CD1c-positive myeloid dendritic cell (primary cell): ENCODE data around the gene NMRK1.

Source experiments
- DNase-seq: peaks from one replicate; pipeline ENCODE4 v3.0.0-alpha.2; 2016; ENCODE audit errors: extremely low spot score

The NMRK1 gene

DNA sequence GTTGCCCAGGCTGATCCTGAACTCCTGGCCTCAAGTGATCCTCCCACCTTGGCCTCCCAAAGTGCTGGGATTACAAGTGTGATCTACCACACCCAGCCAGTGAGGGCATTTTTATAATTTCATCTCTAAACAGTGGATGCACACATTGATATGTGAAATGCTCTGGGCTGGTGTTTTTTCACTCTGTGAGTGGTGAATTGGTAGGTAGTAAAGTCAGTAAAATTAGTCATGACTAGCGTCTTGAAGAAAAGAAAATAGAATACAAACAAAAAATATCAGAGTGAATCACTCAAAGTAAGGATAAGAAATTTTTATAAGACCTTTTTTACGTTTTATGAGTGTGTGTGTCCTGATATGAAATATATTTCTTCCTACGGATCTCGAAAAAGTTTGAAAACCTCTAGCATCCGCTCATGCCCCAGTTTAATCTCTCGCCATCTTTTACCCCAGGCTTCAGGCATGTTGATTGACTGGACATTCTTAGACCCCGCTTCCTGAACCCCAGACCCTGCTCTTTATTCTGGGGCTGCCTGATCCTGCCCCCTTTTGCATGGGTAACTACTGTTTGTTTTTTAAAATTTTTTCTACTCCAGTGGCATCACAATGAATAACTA lies 14.3 kb upstream of the NMRK1 start:
- DNase-seq, result no peak

DNA sequence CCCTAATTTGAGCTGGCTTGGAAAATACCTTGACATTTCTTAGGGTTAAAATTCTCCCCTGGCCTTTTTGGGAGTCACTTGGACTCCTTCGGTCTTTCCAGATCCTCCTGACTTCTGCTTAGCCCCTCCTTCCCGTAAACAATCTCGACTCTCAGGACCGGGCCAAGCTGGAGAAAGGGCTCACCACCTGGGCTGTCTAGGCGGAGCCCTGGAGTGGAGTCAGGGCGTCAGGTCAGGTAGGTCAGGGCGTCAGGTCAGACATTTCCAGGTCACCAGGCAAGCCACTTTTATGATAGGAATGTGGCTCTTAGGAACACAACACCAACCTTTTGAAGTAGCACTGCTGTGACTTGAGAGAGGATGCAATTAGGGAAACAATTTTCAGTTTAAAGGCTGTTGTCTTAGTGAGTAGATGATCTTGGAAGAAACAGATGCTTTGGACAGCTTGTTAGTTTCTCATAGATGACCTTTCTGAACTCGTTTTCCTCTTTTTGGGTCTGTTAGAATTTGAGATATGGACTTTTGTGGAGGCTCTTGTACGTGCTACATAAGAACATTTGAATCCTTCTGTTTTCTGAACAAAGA lies 13.1 kb upstream of the NMRK1 start:
- DNase-seq, result no peak

DNA sequence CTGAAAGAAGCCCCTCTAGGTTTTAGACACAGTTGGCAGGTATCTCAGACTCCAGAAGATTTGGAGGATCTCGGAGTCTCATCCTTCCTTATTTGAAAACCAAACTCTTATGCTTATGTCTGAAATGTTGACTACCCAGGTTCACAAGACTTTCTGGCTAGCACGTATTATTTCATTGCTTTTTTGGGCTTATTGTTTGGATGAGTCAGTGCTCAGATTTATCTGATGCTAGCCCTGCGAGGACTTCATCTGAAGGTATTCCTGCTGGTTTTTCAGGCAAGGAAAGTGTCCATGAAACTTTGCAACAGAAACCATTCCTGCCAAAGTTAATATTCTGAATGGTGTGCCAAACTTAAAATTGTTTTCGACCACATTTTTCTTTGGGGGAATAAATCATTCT lies 8.8 kb upstream of the NMRK1 start:
- no peak for DNase-seq

DNA sequence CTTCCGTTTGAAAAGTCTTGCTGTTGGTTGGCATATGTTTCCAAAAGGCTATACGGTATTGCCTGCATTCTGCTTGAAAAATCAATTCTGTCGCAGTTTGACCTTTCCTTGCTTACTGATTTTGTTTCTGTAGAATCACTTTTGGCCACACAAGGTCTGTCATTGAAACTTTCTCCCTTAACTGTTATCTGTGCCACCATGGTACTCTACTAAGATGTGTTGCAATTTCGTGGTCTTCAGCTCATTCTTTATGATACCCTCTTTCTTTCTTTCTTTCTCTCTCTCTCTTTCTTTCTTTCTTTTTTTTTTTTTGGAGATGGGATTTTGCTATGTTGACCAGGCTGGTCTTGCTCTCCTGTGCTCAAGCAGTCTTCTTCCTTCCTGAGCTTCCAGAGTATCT lies 4.8 kb upstream of the NMRK1 start:
- no peak for DNase-seq

DNA sequence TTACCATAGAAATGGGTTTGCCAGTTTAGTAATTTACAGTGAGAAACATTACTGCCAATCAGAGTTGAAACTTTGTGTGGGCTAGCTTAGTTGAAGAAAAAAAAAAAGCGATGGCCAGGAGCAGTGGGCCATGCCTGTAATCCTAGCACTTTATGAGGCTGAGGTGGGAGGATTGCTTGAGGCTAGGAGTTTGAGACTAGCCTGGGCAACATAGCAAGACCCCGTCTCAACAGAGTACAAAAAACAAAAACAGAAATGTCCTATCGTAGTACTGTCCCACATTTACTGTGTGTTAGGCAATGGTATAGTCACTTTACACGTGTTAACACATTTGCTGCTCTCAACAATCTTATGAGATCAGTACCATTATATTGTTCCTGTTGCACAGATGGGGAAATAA lies 2.6 kb upstream of the NMRK1 start:
- no peak for DNase-seq

DNA sequence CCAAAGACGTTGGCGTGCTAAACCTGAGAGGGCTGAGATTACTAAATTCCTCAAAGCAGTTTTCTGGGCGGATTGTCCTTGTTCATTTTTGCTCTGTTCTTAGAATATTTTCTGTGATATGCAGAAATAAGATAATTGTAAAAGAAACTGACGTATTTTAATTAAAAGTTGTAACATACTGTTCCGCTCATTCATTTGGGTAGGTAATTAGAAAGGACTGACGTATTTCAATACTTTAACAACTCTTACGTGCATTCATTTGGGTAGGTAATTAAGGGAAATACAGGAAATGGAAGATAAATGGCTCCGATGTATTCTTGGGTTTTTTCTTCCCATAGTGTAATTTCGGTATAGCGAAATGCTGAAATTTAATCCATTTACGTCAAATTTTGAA lies 1.4 kb upstream of the NMRK1 start:
- no peak for DNase-seq

DNA sequence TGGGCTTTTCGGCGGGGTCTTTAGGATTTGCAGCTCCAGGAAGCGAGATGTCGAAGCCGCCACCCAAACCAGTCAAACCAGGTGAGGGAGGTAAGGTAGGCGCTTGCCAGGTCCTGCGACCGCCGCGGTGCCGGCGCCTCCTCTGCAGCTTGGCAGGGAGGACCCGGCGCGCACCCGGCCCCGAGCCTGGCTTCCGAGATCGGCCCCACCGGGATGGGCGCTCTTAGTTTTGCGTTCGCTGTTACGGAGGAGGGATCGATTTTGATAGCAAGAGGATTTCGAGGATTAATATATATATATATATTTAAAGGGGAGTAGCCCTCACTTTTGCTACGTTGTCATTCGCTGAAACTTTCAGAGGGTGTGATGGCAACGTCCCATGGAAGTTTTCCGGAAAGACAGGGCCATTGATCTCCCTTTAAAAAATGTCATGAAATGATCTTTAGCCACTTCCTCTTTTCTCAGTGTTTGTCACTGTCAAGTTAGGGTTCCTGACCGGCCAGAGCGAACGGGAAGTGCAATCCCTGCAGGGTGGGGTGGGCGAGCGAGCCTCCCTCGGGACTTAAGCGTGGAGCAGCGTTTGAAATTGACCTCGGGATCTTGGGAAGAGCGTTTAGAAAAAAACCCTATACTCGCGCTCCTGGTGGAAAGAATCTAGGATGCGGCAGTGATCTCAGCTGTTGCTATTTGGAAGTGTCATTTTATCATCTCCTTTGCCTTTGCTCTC lies 854 bp upstream of the NMRK1 start:
- DNase-seq, result peak; percentile 92

DNA sequence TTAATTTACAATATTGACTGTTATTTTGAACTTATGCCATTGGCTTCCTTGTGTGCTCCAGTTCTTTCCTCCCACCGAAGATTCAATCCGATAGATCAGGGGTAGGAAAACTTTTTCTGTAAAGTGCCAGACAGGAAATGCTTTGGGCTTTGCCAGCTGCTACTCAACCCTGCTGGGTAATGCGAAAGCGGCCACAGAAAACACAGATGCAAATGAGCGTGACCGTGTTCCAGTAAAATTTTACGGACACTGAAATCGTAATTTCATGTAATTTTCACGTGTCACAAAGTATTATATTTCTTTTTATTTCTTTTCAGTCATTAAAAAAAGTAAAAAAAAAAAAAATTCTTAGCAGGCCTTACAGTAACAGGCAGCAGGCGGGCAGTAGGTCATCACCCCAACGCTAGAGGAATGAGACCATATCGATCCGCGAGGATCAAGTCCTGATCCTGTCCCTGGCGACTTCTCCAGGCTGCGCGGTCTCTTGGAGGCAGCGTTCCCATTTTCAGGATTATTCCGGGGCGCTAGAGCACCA lies 599 bp downstream of the NMRK1 start:
- DNase-seq, result peak; percentile 39

DNA sequence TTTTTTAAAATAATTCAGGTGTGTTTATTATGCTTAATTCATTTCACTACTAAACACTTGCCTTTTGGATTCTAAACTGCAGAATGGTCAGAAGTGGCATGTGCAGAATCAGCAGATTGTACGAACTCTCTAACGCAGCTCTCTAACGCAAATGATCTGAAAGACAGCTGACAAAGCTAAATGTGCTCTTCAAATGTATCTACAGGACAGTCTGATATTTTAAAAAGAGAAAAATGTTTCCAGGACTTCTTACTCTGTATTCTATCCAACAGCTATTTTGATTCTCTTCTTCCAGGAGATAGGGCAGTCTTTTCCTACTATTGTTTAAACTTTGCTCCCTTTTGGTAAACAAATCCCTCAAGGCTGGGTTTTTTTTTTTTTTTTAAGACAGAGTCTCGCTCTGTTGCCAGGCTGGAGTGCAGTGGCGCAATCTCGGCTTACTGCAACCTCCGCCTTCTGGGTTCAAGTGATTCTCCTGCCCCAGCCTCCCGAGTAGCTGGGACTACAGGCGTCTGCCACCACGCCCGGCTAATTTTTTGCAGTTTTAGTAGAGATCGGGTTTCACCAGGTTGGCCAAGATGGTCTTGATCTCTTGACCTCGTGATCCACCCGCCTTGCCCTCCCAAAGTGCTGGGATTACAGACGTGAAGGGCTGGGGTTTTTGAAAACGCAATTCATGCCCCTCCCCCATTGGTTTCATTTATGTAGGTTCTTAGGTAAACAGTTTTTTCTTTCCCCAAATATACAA lies 1.2 kb downstream of the NMRK1 start:
- DNase-seq, result no peak

DNA sequence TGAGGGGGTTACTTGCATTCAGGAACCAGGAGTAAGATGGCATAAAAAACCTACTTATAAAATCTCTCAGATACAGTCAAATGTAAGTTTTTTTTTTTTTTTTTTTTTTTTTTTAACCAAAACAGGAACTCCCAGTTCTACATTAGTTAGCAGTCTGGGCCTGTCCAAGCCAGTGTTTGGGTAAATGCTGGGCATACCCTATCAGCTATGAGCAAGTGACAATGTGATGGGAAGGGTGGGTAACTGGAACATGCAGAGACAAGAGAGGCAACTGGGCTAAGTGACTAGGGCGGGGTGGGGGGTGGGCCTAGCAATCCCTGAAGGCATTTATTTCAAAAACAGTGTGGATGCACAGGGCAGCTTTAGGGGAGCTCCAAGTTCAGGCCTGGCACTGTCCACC lies 2.3 kb downstream of the NMRK1 start:
- no peak for DNase-seq

DNA sequence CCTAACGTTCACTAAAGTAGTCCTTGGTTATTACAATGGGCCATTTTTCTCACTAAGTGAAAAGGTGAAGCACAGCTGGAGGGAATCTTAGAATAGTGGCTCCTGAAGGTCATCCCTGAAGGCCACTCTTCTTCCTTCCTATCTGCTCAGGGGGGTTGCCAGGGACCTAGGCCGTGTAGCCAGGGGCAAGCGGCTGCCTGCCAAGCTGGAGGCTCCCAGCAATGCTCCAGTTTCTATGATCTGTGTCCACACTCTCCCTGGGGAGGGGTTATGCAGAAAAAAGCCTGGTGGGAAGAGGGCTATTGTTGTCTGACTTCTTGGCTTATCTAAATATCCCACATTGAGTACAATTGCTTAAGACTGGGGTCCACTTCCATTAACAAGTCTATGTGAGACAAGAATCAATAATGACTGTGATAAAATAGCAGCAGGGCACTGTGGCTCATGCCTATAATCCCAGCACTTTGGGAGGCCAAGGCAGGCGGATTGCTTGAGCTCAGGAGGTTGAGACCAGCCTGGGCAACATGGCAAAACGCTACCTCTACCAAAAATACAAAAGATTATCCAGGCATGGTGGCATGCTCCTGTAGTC lies 3.8 kb downstream of the NMRK1 start:
- DNase-seq, result no peak

DNA sequence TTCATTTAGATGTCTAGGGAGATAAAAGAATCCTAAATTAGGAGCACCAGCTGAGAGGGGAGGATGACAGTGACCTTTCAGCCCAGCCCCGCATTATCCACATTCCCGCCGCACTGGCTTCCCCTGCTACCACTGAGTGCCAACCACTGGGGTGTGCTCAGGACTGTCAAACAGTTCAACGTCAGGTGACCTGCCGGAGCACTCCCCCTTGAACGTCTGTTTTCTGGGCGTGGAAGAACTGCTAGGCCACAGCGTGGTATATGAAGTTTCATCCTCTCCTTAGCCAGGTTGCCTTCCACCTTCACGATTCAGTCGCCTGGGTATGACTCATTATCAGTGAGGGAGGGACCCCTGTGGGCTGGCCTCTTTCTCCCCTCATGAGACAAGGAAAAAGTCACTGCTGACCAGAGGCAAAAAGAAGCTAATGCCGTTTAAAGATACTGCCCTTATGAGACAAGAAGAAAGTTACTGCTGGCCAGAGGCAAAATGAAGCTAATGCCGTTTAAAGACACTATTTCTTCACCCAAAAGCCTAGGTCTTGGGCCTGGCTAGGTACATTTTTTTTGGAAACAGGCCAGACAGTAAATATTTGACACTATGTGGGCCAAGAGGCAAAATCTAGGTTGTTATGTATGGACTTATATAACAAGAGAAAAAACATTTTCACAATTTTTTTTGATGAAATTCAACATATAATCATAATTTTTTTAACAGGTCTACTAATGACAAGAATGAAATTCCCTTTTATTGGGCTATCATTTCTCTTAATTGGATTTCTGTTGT lies 4.6 kb downstream of the NMRK1 start:
- no peak for DNase-seq

DNA sequence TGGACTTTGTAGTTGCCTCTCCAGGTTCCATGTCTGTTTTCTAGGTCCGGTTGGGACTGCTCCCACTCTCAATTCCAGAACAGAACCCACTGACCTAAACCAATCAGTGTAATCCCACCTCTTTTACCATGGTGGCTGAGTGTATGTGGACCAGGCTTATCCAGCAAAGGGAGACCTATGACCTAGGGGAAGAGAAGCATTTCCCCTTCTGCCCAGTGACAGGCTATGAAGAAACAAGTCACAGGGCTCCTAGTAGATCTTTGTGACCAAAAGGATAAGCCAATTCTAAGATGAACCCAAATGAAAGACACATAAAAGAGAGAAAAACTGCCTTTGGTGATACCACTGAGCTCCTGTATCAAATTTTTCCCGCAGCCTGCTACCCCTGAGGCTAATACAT lies 6.3 kb downstream of the NMRK1 start:
- no peak for DNase-seq

DNA sequence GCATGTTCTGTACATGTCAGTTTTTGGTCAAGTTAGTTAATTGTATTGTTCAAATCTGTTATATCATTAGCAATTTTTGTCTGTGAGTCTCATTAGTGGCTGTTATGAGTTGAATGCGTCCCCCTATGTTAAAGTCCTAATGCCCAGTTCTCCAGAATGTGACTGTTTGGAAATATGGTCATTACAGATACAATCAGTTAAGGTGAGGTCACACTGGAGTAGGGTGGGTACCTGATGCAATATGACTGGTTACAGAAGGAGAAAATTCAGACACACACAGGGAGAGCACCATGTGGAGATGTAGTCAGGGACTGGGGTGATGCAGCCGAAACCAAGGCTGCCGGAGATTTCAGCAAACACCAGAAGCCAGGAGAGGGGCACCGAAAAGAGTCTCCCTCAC lies 15.1 kb downstream of the NMRK1 start:
- DNase-seq, result no peak

DNA sequence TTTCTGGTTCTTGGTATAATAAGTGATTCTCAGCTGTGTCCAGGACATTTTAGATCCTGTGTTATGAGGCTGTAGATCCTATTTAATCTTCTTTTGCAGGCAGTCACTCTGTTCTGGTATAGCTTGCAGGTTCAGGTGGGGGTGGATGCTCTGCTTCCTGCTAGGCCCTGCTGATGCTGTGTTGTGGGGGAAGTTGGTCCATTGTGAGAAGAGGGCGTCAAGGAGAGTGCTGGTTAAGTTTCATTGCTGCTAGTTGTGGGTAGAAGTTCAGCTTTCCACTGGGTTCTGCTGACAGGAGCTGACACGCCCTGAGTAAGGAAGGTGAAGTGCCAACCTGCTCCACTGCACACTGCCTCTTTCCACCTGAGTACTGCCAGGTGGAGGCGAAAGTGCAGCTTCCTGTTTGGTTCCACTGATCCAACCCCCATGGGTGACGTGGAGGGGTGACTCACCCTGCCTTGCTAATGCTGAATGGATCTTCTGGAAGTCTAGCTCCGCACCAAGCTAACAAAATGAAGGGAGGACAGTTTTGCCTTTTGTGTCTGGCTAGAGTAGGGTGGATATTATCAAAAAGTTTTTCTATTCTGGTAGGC lies 16.3 kb downstream of the NMRK1 start:
- DNase-seq, result no peak

DNA sequence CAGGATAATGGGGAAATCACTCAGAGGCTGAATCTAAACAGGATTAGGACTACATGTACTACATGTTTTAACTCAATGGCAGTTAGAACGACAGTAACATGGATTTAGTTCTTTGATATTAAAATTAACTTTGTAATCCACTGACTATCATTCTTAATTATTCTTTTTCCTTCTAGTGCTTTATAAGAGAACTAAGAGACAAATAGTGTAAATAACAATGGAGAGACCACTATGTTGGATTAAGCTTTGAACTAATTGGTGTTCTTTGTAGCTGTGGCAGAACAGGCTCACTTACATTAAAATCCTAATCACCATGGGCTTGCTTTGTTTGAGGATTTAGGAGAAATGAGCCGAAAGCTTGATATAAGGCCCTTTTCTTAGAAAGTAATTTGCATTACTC lies 18.8 kb downstream of the NMRK1 start:
- DNase-seq, result no peak

DNA sequence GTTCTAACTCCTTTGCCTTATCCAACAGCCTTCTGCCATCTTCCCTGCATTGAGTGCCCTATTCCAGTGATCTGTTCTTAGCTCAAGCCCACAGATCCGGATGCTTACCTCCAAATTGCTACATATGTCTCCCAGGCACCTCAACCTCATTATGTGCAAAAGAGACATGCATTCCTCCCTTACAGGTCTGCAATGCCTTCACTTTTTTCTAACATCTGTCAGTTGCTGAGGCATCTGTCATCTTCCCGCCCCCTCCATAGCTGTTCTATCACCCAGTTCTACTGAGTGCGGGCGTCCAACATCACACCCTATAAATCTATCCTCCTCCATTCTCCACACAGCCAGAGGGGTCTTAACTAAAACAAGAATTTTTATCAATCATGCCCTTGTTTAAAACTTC lies 20.1 kb downstream of the NMRK1 start:
- DNase-seq, result no peak

DNA sequence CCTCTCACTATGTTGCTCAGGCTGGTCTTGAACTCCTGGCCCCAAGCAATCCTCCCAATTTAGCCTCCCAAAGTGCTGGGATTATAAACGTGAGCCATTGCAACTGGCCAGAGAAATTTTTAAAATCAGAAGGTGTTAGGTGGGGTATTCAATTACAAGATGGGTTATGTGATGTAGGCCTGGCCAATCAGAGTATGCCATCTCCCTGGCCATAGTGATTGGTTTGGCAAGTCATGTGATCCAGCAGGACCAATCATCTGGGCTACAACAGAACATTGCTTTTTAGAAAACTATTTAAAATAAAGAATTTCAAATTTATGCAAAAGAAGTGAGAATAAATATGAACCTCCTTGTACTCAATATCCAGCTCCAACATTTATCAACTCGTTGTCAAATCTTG lies 22.4 kb downstream of the NMRK1 start:
- no peak for DNase-seq

DNA sequence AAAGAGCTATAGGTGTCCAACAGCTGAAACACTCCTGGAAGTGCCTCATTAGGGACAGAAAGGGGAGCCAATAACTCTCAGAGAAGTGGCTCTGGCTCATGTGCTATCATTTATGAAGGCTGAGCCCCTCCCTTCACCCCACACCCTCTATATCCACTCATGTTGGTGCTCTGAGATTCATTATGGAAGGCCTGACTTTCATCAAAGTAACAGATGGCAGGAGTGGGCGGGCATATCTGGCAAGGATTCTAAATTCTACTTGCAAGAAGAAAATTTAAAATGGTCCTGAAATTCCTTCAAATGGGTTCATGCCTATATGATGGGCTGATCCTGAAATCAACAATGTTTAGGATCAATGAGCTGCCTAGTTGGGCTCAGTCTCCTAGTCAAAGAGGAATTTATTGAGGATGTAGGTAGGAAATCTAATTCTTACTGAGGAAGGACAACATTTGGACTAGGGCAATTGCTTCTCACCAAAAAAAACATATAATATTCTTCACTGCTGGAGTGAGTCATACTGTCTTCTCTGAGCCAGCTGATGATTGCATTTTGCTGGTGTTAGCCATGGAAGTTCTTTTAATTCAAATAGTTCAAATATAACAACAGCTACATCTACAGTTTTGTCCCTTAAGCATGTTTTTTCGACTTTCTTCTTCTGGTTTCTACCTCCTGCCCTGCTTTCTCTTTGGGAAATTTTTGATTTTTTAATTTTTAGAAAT lies 23.5 kb downstream of the NMRK1 start:
- no peak for DNase-seq

DNA sequence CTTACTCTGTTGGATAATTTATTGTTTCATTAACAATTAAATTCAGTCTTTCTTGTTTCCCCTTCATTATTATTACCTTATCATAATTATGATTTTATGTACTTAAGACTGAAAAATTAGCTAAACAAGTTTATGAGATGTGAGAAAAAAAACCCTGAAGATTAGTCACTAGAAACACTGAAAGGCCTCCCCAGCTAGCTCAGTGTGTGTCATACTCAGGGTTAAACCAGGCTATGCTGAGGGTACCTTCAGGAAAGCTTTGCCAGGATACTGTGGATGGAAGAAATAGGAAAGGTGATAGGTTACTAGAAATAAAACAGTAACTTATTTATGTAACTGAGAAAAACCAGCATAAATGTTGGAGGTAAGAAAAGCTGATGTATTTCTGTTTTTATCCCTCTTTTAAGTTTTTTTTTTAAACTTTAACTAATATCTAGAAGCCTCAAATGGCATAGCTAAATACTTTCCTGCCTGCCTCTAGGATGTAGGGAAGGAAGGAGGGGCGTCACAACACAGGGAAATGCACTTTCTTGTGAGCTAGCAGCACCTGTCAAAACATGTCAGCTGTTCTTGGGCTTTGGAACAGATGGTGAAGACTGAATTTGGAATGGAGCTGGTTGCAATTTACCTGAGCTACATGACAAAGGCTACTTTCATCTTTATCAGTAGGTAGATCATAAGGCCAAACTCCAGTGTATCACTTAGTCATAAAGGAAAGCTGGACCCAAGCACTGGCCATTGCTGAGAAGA lies 24.2 kb downstream of the NMRK1 start:
- no peak for DNase-seq
